ENCODE data around the gene PRSS16.
A peak's percentile ranks its signal among the peaks of the same experiment; 100 is the strongest.

PRSS16 gene

DNA sequence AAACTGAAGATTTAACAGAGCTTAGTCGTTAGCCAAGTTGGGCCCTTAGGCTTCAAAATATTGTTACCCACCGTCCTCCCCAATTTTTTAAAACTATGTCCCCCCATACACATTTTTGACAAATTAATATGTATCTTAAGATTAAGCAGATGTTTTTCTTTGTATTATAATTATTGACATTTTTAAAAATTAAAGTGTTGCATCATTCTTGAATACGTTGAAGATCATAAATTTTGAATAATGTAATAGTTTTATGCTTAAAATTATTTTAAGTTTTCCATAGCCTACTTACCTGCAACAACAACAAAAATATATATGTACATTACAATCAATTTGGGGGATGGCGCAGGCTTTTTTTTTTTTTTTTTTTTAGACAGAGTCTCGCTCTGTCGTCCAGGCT, 8.2 kb upstream of the PRSS16 start:
- Histone ChIP-seq H3K4me2 (no peak overlapping the region), H3K4me3 (no peak overlapping the region), H3K27ac (no peak overlapping the region), H3K36me3 (no peaks in the 10 kb centered on the region), H3K27me3 (peaks cover 37 to 48% (median 44%) of the 10 kb centered on the region in 11 experiments), H3K9ac (no peak overlapping the region), H4K20me1 (no peaks in the 10 kb centered on the region), H3K9me3 (replicated peaks in 1 of 11) (peaks cover 22 to 34% (median 26%) of the 10 kb centered on the region in 11 experiments), H3K4me1 (no peaks in the 10 kb centered on the region)
- TF ChIP-seq Cebpa-rat (IDR thresholded peaks at IDR 0.05), result no peak

GRCh38 chr6:27241443-27241842, 6.1 kb upstream of the PRSS16 start:
- H4K20me1 ChIP-seq, result no peaks in the 10 kb centered on the region
- H3K27me3 ChIP-seq, result peaks cover 21 to 27% (median 26%) of the 10 kb centered on the region in 11 experiments
- no peak overlapping the region for H3K4me3 ChIP-seq
- H3K27ac ChIP-seq, result no peak overlapping the region
- H3K4me2 ChIP-seq, result no peak overlapping the region
- H3K36me3 ChIP-seq, result no peaks in the 10 kb centered on the region
- H3K9me3 ChIP-seq (replicated peaks in 1 of 11), result peaks cover 21 to 32% (median 25%) of the 10 kb centered on the region in 11 experiments
- H3K4me1 ChIP-seq, result no peaks in the 10 kb centered on the region
- no peak for TF ChIP-seq Cebpa-rat (IDR thresholded peaks at IDR 0.05)
- H3K9ac ChIP-seq, result no peak overlapping the region

DNA sequence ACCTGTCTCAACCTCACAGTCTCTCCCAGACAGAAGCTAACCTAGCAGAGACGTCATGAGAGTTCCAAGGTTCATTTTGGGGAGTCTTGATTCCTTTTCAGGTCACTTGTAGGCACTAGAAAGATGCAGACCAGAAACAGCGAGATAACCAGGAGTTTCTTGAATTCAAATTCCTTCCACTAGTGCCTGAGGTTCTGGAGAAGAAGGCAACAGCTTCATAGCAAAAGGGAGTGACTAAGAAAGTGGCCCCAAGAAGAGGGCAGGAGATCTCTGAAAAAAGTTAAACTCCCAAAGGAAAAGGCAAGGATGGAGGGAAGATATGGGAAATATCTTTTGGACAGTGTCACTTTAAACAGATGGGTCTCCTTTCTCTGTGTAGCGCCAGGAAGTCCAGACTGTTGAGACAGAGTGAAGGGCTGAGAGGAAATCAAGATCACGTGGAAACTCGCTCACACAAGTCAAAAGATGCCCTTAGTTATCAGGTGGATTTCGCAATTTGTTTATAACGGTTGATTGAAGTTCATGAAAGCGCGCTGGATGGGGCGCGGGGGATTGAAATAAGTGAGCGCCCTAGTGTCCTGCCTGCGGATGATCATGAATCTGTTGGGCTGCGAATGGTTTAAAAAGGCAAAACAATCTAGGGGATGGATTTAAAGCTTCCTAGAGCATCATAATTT, 4.8 kb upstream of the PRSS16 start:
- no peak overlapping the region; a peak in 1 of 22 replicates for H3K4me2 ChIP-seq
- H3K4me1 ChIP-seq, result no peaks in the 10 kb centered on the region
- no peak overlapping the region for H3K9ac ChIP-seq
- peak in 7 of 11 experiments; percentile 15 to 81 (median 45); a peak in 8 of 22 replicates for TF ChIP-seq Cebpa-rat (IDR thresholded peaks at IDR 0.05)
- peaks cover 9 to 15% (median 13%) of the 10 kb centered on the region in 11 experiments for H3K27me3 ChIP-seq
- no peaks in the 10 kb centered on the region for H4K20me1 ChIP-seq
- H3K36me3 ChIP-seq, result no peaks in the 10 kb centered on the region
- no peak overlapping the region for H3K4me3 ChIP-seq
- no peak overlapping the region for H3K27ac ChIP-seq
- peaks cover 14 to 19% (median 15%) of the 10 kb centered on the region in 11 experiments for H3K9me3 ChIP-seq (replicated peaks in 1 of 11)

- Histone ChIP-seq H3K9me3 (replicated peaks in 1 of 11) (peaks cover 0 to 11% (median 5%) of the 10 kb centered on the region in 11 experiments; a peak in 11 of 22 replicates), H3K27ac (no peak overlapping the region), H3K9ac (no peak overlapping the region), H3K27me3 (peaks cover 0 to 19% (median 6%) of the 10 kb centered on the region in 11 experiments; a peak in 10 of 22 replicates), H4K20me1 (no peaks in the 10 kb centered on the region), H3K4me2 (no peak overlapping the region), H3K4me3 (no peak overlapping the region), H3K36me3 (no peaks in the 10 kb centered on the region), H3K4me1 (no peaks in the 10 kb centered on the region; a peak in 1 of 20 replicates)
- no peak for TF ChIP-seq Cebpa-rat (IDR thresholded peaks at IDR 0.05)
Measured at GRCh38 chr6:27248783-27249182, 1.3 kb downstream of the PRSS16 start.

DNA sequence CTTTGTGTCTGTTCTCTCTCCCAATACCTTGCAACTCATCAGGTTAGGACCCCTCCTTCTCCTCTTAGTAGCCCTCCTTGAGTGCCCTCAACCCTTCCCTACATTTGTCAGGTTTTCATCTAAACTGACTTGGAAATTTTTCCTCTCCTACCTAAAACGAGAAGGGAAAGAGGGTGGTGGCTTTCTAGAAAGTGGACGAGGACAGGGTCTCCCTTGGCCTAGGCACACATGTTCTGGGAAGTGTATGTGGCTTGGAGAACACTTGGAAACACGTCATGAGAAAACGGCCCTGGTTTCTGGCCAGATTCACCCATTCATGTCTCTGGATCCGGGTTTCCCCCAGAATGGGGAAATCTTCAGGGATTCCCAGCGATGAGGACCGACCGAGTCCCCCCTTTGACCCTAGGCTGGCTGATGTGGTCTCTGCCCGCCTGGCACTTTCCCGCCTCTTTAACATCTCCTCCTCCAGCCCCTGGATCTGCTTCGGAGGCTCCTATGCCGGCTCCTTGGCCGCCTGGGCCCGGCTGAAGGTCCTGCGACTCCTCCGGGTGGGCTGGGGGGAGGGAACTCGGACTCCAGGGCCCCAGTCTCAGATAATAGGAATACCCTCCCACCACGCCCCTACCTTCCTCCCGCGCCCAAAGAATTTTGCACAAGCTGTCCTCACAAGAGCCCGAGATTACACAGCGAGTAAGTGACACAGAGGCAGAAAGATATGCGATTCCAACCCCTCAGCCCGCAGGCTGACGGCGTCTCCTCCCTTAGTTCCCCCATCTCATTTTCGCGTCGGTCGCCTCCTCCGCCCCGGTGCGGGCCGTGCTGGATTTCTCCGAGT, 3.0 kb downstream of the PRSS16 start:
- Histone ChIP-seq H3K9me3 (replicated peaks in 1 of 11) (peaks cover 0 to 11% (median 5%) of the 10 kb centered on the region in 11 experiments; a peak in 11 of 22 replicates), H3K27ac (no peak overlapping the region), H4K20me1 (no peaks in the 10 kb centered on the region), H3K4me1 (no peaks in the 10 kb centered on the region; a peak in 1 of 20 replicates), H3K9ac (peak overlapping the region in 9 of 11 experiments; percentile 35 to 60 (median 46); a peak in 9 of 22 replicates), H3K36me3 (no peaks in the 10 kb centered on the region), H3K4me2 (peak overlapping the region; percentile 64 to 84 (median 71); a peak in 21 of 22 replicates), H3K4me3 (peak overlapping the region; percentile 55 to 75 (median 65)), H3K27me3 (peaks cover 0 to 19% (median 6%) of the 10 kb centered on the region in 11 experiments; a peak in 10 of 22 replicates)
- no peak for TF ChIP-seq Cebpa-rat (IDR thresholded peaks at IDR 0.05)

- no peaks in the 10 kb centered on the region for H3K36me3 ChIP-seq
Measured at GRCh38 chr6:27251112-27251605, 3.7 kb downstream of the PRSS16 start.

DNA sequence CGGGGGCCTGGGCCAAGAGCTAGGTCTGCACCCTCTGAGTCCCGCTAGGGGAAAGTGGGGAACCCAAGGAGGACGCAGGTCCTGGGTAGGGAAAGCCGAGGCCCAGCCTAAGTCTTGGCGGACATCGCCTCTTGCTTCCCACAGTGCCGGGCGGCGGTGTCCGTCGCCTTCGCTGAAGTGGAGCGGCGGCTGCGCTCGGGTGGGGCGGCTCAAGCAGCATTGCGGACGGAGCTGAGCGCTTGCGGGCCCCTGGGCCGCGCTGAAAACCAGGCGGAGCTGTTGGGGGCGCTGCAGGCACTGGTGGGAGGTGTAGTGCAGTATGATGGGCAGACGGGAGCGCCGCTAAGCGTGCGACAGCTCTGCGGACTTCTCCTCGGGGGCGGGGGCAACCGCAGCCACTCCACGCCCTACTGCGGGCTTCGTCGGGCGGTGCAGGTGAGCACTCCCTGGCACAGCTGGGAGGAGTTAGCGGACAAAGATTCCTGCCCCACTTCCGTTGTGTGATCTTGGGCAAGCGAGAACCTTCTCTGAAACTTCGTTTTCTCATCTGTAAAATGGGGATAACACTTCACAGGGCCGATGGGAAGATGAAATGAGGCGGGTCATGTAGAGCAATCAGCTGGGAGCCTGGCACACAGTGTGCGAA, 4.2 kb downstream of the PRSS16 start:
- Histone ChIP-seq H4K20me1 (no peaks in the 10 kb centered on the region), H3K36me3 (no peaks in the 10 kb centered on the region), H3K27ac (no peak overlapping the region), H3K4me3 (peak overlapping the region in 9 of 10 experiments; percentile 30 to 75 (median 66); a peak in 18 of 20 replicates), H3K4me2 (peak overlapping the region; percentile 46 to 79 (median 60); a peak in 19 of 22 replicates), H3K9me3 (replicated peaks in 1 of 11) (peaks cover 0 to 11% (median 5%) of the 10 kb centered on the region in 11 experiments; a peak in 11 of 22 replicates), H3K4me1 (no peaks in the 10 kb centered on the region; a peak in 1 of 20 replicates), H3K27me3 (peaks cover 0 to 19% (median 6%) of the 10 kb centered on the region in 11 experiments; a peak in 10 of 22 replicates), H3K9ac (no peak overlapping the region)
- TF ChIP-seq Cebpa-rat (IDR thresholded peaks at IDR 0.05), result no peak

More at GRCh38 chr6:27251112-27251605, 3.7 kb downstream of the PRSS16 start:
- no peak for TF ChIP-seq Cebpa-rat (IDR thresholded peaks at IDR 0.05)
- Histone ChIP-seq H3K9ac (peak overlapping the region in 9 of 11 experiments; percentile 35 to 60 (median 46); a peak in 9 of 22 replicates), H3K4me2 (peak overlapping the region; percentile 64 to 84 (median 71); a peak in 21 of 22 replicates), H3K27me3 (peaks cover 0 to 19% (median 6%) of the 10 kb centered on the region in 11 experiments; a peak in 10 of 22 replicates), H3K27ac (no peak overlapping the region), H3K4me3 (peak overlapping the region; percentile 55 to 75 (median 65)), H3K4me1 (no peaks in the 10 kb centered on the region; a peak in 1 of 20 replicates), H4K20me1 (no peaks in the 10 kb centered on the region), H3K9me3 (replicated peaks in 1 of 11) (peaks cover 0 to 11% (median 5%) of the 10 kb centered on the region in 11 experiments; a peak in 11 of 22 replicates)

- H3K9ac ChIP-seq, result no peak overlapping the region
- H3K4me3 ChIP-seq, result no peak overlapping the region
- H3K9me3 ChIP-seq (replicated peaks in 1 of 11), result peaks cover 0 to 15% (median 6%) of the 10 kb centered on the region in 11 experiments; a peak in 13 of 22 replicates
- no peak for TF ChIP-seq Cebpa-rat (IDR thresholded peaks at IDR 0.05)
- H3K27me3 ChIP-seq, result peaks cover 0 to 19% (median 6%) of the 10 kb centered on the region in 11 experiments; a peak in 10 of 22 replicates
- no peak overlapping the region for H3K4me2 ChIP-seq
- H3K27ac ChIP-seq, result no peak overlapping the region
- H3K36me3 ChIP-seq, result no peaks in the 10 kb centered on the region
- no peaks in the 10 kb centered on the region for H4K20me1 ChIP-seq
- H3K4me1 ChIP-seq, result no peaks in the 10 kb centered on the region; a peak in 1 of 20 replicates
Measured at GRCh38 chr6:27254566-27254965, 7.1 kb downstream of the PRSS16 start.

Measured in BLaER1 treated with 17β-estradiol and CSF1 and Interleukin-3, amounts not matched to agents 10 nM and 100 nM (cell line).